Kidney glomerular epithelial cell (primary cell): Measurements from ENCODE around the gene TPTE.
"Not testable (repeated sequence)": the region's sequence is repeated elsewhere in the genome, so short reads cannot be mapped to it uniquely, and the experiment has no call there.

Experiments
- DNase-seq: peaks from one replicate; lab custom pipeline; 2025; lab: John Stamatoyannopoulos, UW

The TPTE gene

GRCh38 chr21:10617133-10617752, 95.9 kb downstream of the TPTE start:
- not testable (repeated sequence) for DNase-seq

GRCh38 chr21:10627316-10627863, 106.0 kb downstream of the TPTE start:
- DNase-seq, result no peak

- not testable (repeated sequence) for DNase-seq
Observed at GRCh38 chr21:10629239-10629638, 107.9 kb downstream of the TPTE start.

GRCh38 chr21:10630829-10631228, 109.4 kb downstream of the TPTE start:
- DNase-seq, result not testable (repeated sequence)

GRCh38 chr21:10631316-10631715, 109.9 kb downstream of the TPTE start:
- not testable (repeated sequence) for DNase-seq

- not testable (repeated sequence) for DNase-seq
Observed at GRCh38 chr21:10638144-10638543, 116.8 kb downstream of the TPTE start.

GRCh38 chr21:10639123-10639522, 117.7 kb downstream of the TPTE start:
- DNase-seq, result no peak

- DNase-seq, result not testable (repeated sequence)
Observed at GRCh38 chr21:10639746-10640145, 118.4 kb downstream of the TPTE start.

GRCh38 chr21:10640446-10640845, 119.1 kb downstream of the TPTE start:
- DNase-seq, result no peak

- no peak for DNase-seq
Observed at GRCh38 chr21:10641107-10641506, 119.7 kb downstream of the TPTE start.

GRCh38 chr21:10645667-10646066, 124.3 kb downstream of the TPTE start:
- not testable (repeated sequence) for DNase-seq

GRCh38 chr21:10649350-10650149, 128.2 kb downstream of the TPTE start:
- DNase-seq, result not testable (repeated sequence)

- DNase-seq, result not testable (repeated sequence)
Observed at GRCh38 chr21:10650297-10650696, 128.9 kb downstream of the TPTE start.
